ENCODE measurements around the gene KRTAP20-1. TPM values are rescaled to one million over a fixed set of nuclear protein-coding genes. Genes with fewer than 3 reads are reported as not detected.

The KRTAP20-1 gene
- not detected for total RNA-seq

- intact Hi-C loops (cut with DNase I) = no loop called here
- DNase-seq (ENCODE audit: low spot score) (no peak), ATAC-seq (no peak)
Observed at GRCh38 chr21:30616125-30616524, at the start of gene KRTAP20-1. KRTAP20-1 (plus strand) TSS chr21:30616425; CDS start chr21:30616455, 30 bp downstream.

DNA sequence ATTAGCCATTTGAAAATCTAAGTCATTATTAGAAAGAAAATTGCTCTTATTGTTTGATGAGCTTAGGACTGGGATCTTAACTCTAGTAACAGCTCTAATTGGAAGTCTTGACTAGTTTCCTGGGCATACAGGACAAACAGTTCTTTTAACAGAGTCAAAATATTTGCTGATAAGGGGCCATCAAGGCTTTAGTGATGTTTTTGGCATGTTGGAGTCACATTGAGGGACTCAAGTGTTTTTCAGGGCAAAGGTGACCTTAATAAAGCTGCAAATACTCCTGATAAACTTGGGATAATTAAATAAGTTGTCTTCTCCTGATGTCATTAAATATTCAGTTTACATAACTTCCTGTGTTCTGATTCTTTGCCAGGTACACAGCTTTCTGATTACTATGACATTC lies 48.6 kb upstream of the KRTAP20-1 start:
- no peak for ATAC-seq
- intact Hi-C loops (cut with DNase I) = no loop called here
- no peak for DNase-seq (ENCODE audit: low spot score)

DNA sequence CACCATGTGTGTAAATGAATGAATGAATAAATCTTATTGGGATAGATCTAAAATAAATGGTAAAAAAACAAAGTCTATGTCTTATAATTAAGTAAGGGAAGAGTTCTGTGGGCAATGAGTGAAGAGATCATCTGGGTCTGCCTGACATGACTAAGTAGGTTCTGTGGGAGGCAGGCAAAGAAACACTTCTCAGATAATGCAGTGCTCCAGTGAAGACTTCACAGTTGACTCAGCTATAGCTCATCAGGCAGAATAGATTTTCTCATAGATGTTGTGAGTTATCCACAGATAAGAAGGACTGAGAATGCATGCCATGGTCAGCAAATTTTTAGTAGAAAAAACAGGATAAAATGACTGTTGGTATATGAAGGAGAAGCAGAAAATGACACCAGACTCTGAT lies 38.5 kb upstream of the KRTAP20-1 start:
- DNase-seq (ENCODE audit: low spot score) = no peak
- ATAC-seq = no peak
- intact Hi-C loops (cut with DNase I) = no loop called here

- intact Hi-C loops (cut with DNase I) = no loop called here
- ATAC-seq = no peak
- DNase-seq (ENCODE audit: low spot score) = no peak
Observed at GRCh38 chr21:30579346-30579745, 36.9 kb upstream of the KRTAP20-1 start.

GRCh38 chr21:30580132-30580531 lies 36.1 kb upstream of the KRTAP20-1 start:
- intact Hi-C loops (cut with DNase I) = no loop called here
- ATAC-seq = no peak

GRCh38 chr21:30582870-30583269 lies 33.4 kb upstream of the KRTAP20-1 start:
- ATAC-seq = no peak
- DNase-seq (ENCODE audit: low spot score) = no peak
- intact Hi-C loops (cut with DNase I) = no loop called here

More at GRCh38 chr21:30580132-30580531, 36.1 kb upstream of the KRTAP20-1 start:
- DNase-seq (ENCODE audit: low spot score) = no peak

DNA sequence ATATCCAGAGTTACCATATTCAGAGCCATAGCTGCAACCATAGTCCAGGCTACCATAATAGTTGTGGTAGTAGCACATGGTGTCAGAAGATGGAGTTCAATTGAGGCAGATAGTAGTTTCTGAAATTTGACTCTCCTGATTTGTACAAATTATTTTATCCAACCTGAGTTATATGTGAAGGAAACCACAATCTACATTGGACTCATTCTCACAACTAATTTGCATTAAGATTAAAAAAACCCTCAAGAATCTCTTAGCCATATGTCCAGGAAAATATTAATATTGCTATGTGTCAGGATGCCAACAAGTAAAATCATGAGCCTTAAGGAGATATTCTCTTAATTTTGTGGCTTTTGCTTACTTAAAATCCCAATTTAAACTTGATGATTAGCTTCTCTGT lies 25.9 kb upstream of the KRTAP20-1 start, which contains the start of gene KRTAP22-2:
Gene KRTAP22-2, minus strand, starts transcription at position 101 of the 400 bp plus-strand sequence.
- ATAC-seq (no peak), DNase-seq (ENCODE audit: low spot score) (no peak)
- intact Hi-C loops (cut with DNase I) = no loop called here

DNA sequence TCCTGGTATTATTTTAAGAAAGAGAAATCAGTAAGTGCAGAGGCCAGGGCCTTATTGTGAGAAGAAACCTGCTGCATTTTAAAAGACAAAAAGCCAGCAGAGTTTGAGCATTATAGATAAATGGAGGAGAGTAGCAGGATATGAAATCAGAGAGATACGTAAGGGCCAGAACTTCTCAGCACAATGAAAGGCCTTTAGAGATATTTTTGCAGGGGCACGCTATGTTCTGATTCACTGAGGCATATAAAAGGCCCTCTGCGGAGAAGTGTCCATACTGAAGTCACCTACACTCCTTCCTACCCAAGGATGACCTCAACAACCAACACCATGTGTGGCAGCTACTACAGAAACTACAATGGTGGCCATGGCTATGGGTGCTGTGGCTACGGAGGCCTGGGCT lies 24.1 kb upstream of the KRTAP20-1 start, which contains the start of gene KRTAP6-3:
Gene KRTAP6-3, plus strand, starts transcription at position 301 of the 400 bp plus-strand sequence. Its CDS starts 6 bp downstream, at position 307.
- intact Hi-C loops (cut with DNase I) = no loop called here
- DNase-seq (ENCODE audit: low spot score) = no peak
- ATAC-seq = no peak

GRCh38 chr21:30598802-30599201 lies 17.4 kb upstream of the KRTAP20-1 start, which contains the start of gene KRTAP6-2:
KRTAP6-2 (minus strand) TSS chr21:30598902; CDS start chr21:30598874, 28 bp downstream.
- DNase-seq (ENCODE audit: low spot score) (no peak), ATAC-seq (no peak)
- intact Hi-C loops (cut with DNase I) = no loop called here

DNA sequence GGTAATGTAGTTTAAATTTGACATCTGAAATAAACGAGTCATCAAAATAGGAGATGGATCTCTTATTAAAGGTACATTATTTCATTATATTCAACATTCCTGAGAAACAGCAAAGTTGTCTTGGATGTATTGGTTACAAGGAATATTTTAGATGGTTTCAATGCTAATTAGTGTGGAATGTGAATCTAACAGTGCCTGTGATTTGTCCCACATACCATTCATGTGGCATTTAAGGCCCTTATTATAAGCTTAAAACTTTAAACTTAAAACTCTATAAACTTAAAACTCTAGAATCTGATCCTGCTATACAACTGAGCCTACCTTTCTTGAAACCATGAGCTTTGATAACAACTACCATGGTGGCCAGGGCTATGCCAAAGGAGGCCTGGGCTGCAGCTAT lies 15.4 kb upstream of the KRTAP20-1 start, which contains the start of gene KRTAP22-1:
Gene KRTAP22-1, plus strand, starts transcription at position 301 of the 400 bp plus-strand sequence.
- no peak for DNase-seq (ENCODE audit: low spot score)

DNA sequence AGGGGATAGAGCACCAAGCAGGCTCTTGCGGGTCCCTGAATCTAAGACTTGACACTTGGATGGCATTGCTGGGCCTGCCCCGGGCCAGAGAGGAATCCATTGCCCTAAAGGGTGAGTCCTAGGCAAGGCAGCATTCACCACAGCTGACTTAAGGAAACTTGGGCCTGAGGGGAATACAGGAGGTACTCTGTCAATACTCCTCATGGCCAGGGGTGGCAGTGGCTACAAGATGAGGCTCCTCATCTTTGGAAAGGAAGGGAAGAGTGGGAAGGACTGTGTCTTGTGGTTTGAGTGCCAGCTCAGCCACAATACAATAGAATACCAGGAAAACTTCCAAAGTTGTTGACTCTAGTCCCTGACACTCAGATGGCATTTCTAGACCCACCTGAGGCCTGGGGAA lies 10.3 kb upstream of the KRTAP20-1 start:
- no peak for ATAC-seq
- no peak for DNase-seq (ENCODE audit: low spot score)
- intact Hi-C loops (cut with DNase I) = no loop called here

More for the DNA sequence above, 15.4 kb upstream of the KRTAP20-1 start, which contains the start of gene KRTAP22-1:
- ATAC-seq = no peak
- intact Hi-C loops (cut with DNase I) = no loop called here

- ATAC-seq = no peak
- intact Hi-C loops (cut with DNase I) = no loop called here
Observed at GRCh38 chr21:30612132-30612531, 4.1 kb upstream of the KRTAP20-1 start.

DNA sequence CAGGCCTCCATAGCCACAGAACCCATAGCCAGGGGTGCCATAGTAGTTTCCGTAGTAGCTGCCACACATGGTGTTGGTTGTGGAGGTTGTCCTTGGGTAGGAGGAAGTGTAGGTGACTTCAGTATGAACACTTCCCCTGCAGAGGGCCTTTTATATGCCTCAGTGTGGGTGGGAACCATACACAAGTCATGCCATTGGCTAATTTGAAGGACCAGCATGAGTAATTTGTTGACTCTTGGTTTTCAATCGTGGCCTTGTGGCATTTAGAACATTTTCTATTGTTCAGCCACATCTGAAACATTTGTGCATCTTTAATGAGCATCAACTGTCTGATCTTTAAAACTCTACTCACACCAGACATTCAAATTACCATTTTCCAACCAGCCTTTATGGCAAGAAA lies 2.4 kb upstream of the KRTAP20-1 start, which contains the start of gene KRTAP6-1:
Gene KRTAP6-1, minus strand, starts transcription at position 95 of the 400 bp plus-strand sequence. Its CDS starts 26 bp downstream, at position 69.
- ATAC-seq (no peak), DNase-seq (ENCODE audit: low spot score) (no peak)
- intact Hi-C loops (cut with DNase I) = no loop called here

More at GRCh38 chr21:30612132-30612531, 4.1 kb upstream of the KRTAP20-1 start:
- DNase-seq (ENCODE audit: low spot score) = no peak

DNA sequence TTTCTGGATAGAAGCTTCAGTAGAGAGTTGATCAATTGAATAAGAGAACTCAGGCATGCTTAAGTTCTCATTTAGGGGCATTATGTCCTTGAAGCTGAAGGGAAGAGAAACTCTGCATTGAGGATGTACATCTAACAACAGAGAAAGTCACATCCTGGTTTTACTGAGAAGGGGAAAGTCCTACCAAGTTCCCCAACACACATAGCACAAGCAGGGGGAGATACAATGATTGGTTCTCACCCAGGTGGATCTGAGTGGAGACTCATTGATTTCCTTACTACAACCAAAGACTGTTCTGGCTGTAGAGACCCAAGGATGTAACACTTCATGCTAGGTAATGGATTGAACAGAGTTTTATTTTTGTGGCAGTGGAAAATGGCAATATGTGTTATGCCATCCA lies 1.0 kb upstream of the KRTAP20-1 start:
- no peak for ATAC-seq
- intact Hi-C loops (cut with DNase I) = no loop called here
- no peak for DNase-seq (ENCODE audit: low spot score)

DNA sequence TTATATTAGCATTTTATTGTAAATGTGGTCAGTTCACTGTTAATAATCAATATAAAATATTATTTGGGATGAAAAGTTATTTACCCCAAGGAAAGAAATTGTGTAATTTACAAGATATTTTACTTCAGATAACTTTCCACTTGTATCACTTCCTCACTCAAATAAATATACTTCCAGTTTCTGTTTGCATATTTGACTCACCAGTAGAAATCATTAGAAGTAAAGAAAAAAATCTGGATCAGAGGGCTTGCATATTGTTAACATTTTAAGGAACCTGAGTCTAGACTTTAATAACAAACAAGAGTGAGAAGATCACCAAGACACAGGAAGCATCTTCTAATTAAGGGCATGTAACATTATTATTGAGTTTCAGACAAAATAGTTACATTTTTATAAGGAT lies 3.9 kb downstream of the KRTAP20-1 start:
- ATAC-seq = no peak
- intact Hi-C loops (cut with DNase I) = no loop called here
- DNase-seq (ENCODE audit: low spot score) = no peak

DNA sequence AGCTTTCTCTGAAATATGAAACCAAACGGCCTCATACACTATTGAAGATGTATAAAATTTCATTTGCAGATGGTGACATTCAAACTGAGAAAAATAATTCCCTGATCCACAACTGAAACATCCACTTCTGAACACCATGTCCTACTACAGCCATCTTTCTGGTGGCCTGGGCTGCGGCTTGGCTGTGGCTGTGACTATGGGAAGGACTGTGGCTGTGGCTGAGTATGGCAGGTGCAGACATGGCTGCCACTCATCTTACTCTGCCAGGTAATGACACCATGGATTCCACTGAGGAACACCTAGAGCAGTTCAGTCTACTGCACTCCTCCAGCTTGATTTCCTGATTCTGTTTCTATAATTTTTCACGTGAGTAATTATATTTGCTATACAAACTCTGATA lies 4.3 kb downstream of the KRTAP20-1 start, which contains the start of gene KRTAP20-4:
Gene KRTAP20-4, plus strand, starts transcription at position 106 of the 400 bp plus-strand sequence.
- DNase-seq (ENCODE audit: low spot score) = no peak
- intact Hi-C loops (cut with DNase I) = no loop called here
- ATAC-seq = no peak

GRCh38 chr21:30623362-30623761 lies 7.1 kb downstream of the KRTAP20-1 start:
- ATAC-seq (no peak), DNase-seq (ENCODE audit: low spot score) (no peak)
- intact Hi-C loops (cut with DNase I) = no loop called here

DNA sequence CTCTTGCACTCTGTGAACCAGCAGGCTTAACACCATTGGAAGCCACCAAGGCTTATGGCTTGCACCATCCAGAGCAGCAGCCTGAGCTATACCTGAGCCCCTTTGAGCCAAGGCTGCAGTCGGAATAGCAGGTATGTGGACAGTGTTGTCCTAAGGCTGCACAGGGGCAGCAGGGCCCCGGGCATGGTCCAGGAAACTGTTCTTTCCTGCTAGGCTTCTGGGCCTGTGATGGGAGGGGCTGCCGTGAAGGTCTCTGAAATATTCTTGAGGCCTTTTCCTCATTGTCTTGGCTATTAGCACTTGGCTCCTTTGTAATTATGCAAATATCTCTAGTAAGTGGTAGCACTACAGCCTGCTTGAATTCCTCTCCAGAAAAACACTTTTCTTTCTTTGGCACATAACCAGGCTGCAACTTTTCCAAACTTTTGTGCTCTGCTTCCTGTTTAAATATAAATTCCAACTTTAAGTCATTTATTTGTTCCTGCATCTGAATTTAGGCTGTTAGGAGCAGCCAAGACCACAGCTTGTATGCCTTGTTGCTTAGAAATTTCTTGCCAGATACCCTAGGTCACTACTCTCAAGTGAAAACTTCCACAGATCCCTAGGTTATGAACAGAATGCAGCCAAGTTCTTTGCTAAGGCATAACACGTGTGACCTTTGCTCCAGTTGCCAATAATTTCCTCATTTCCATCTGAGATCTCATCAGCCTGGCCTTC lies 9.4 kb downstream of the KRTAP20-1 start:
- DNase-seq (ENCODE audit: low spot score) (no peak), ATAC-seq (peak; percentile 24)
- intact Hi-C loops (cut with DNase I) = no loop called here

DNA sequence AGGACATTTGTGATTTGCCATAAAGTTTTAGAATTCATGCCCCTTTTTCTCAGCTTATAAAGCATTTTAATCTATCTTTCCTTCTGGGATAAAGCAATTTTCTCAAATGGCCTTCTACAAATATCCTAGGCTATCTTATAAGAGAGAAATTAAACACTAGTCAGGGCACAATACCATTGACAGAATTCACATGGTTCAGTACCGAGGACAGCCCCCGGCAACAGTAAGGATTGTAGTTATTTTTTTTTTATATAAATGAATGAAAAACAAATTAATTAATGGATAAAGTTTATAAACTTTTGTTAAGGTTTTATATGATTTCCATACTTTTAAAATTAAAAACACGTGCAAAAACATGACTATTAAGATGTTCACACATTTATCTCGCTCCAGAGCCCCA lies 11.9 kb downstream of the KRTAP20-1 start:
- no peak for ATAC-seq
- intact Hi-C loops (cut with DNase I) = no loop called here
- DNase-seq (ENCODE audit: low spot score) = no peak

DNA sequence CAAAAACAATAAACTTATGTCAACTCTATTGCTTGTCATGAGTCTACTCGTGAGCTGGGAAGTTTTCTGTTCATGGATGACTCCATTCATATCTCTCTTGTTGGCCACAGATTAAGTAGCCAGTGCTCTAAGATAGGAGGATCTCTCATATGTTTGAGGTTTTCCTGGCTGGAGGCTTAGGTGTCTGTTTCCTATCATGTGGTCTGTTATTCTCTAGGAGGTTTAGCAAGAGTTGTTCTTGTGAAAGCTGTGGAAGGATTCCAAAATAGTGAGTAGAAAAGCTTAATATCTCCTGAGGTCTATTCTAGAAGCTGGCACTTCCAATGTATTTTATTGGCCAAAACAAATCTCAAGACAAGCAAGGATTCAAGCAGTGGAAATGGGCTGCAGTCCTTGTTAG lies 13.0 kb downstream of the KRTAP20-1 start:
- intact Hi-C loops (cut with DNase I) = no loop called here
- DNase-seq (ENCODE audit: low spot score) (no peak), ATAC-seq (peak; percentile 73)
